Cardiac muscle cell (in vitro differentiated cells and primary cell): ENCODE results near the gene GRIN3A. TPM values are rescaled to one million over a fixed set of nuclear protein-coding genes. Genes with fewer than 3 reads are reported as not detected.

Experiments used
- DNase-seq, 2 donors: peaks; one replicate each; pipeline versions ENCODE4 v3.0.0 to v3.0.0-alpha.2; 2010 to 2017; ENCODE audit warnings: low read depth in 1 of 2, low spot score in 1 of 2
- H3K27ac ChIP-seq: fragments of 200-600 bp; sonication (generic); 2 replicates; pipeline ENCODE4 v1.5.1; 2016
- H3K27me3 ChIP-seq: fragments of 200-600 bp; sonication (generic); 2 replicates; pipeline ENCODE4 v1.6.0; 2016; ENCODE audit warnings: control low read depth
- H3K36me3 ChIP-seq: fragments of 200-600 bp; sonication (generic); 2 replicates; pipeline ENCODE4 v1.5.1; 2016; ENCODE audit warnings: control low read depth
- H3K4me1 ChIP-seq: fragments of 200-600 bp; sonication (generic); 2 replicates; pipeline ENCODE4 v1.8.1; 2017; ENCODE audit warnings: low read depth, mild to moderate bottlenecking, mixed run types
- H3K4me3 ChIP-seq: fragments of 200-600 bp; sonication (generic); 2 replicates; pipeline ENCODE4 v1.5.1; 2016; ENCODE audit warnings: mild to moderate bottlenecking
- H3K9me3 ChIP-seq: fragments of 200-600 bp; sonication (generic); 2 replicates; pipeline ENCODE4 v1.5.1; 2017; ENCODE audit warnings: low read depth, mild to moderate bottlenecking, control low read depth
- polyA plus RNA-seq: library from polyadenylated mRNA; unstranded; fragments of >200 nt; fragmentation: Nextera tagmentation; extraction: Ambion mirVana; gene quantifications from 2 replicates; pipeline ENCODE4 v1.2.1, GENCODE V29; 2016
- total RNA-seq: library from RNA; depleted of rRNA; stranded (reverse); fragments of >200 nt; gene quantifications from 2 replicates; pipeline ENCODE4 v1.2.3, GENCODE V29; 2016
- TF ChIP-seq, protein P1 (sequence below): IDR thresholded peaks from 2 replicates; pipeline ENCODE4 v1.5.1; 2012; ENCODE audit warnings: low read depth, mild to moderate bottlenecking, low read length

Gene GRIN3A
- total and polyA plus RNA-seq, 2 experiments from 2014 or later = not detected

DNA sequence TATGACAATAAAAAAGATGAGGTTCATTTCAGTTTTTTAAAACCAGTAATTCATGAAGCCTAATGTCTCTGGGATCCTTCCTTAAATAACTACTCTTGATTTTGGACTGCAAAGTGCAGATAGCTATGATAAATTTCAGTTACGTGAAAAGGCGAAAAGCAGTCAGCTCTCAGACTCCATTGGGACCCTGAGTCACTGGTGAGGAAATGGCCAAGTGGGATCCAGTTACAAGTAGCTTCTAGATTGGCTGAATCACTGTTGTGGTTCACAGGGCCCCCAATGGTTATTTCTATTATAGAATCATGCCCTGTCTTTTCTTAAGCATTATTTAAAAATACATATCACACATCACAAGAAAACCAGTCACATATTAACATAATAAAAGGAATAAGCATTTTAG, 112.6 kb downstream of the GRIN3A start:
- Histone ChIP-seq H3K27ac (no peak overlapping the region), H3K36me3 (no peaks in the 10 kb centered on the region), H3K4me3 (no peak overlapping the region), H3K4me1 (no peaks in the 10 kb centered on the region), H3K27me3 (no peaks in the 10 kb centered on the region), H3K9me3 (no peaks in the 10 kb centered on the region)
- TF ChIP-seq, protein P1, sequence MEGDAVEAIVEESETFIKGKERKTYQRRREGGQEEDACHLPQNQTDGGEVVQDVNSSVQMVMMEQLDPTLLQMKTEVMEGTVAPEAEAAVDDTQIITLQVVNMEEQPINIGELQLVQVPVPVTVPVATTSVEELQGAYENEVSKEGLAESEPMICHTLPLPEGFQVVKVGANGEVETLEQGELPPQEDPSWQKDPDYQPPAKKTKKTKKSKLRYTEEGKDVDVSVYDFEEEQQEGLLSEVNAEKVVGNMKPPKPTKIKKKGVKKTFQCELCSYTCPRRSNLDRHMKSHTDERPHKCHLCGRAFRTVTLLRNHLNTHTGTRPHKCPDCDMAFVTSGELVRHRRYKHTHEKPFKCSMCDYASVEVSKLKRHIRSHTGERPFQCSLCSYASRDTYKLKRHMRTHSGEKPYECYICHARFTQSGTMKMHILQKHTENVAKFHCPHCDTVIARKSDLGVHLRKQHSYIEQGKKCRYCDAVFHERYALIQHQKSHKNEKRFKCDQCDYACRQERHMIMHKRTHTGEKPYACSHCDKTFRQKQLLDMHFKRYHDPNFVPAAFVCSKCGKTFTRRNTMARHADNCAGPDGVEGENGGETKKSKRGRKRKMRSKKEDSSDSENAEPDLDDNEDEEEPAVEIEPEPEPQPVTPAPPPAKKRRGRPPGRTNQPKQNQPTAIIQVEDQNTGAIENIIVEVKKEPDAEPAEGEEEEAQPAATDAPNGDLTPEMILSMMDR = no peak
- DNase-seq = no peak

- no peak for DNase-seq
- no peaks in the 10 kb centered on the region for H3K36me3 ChIP-seq
- no peaks in the 10 kb centered on the region for H3K9me3 ChIP-seq
- no peak overlapping the region for H3K4me3 ChIP-seq
- H3K27me3 ChIP-seq = no peaks in the 10 kb centered on the region
- TF ChIP-seq, protein P1 = no peak
- no peak overlapping the region for H3K27ac ChIP-seq
- no peaks in the 10 kb centered on the region for H3K4me1 ChIP-seq
Observed at GRCh38 chr9:101620452-101620851, 118.0 kb downstream of the GRIN3A start.

GRCh38 chr9:101618698-101619097, 119.7 kb downstream of the GRIN3A start:
- Histone ChIP-seq H3K27me3 (no peaks in the 10 kb centered on the region), H3K9me3 (no peaks in the 10 kb centered on the region), H3K36me3 (no peaks in the 10 kb centered on the region), H3K4me1 (no peaks in the 10 kb centered on the region), H3K27ac (no peak overlapping the region), H3K4me3 (no peak overlapping the region)
- TF ChIP-seq, protein P1 = no peak
- no peak for DNase-seq

- TF ChIP-seq, protein P1 = no peak
Observed at GRCh38 chr9:101605547-101605946, 132.9 kb downstream of the GRIN3A start.

DNA sequence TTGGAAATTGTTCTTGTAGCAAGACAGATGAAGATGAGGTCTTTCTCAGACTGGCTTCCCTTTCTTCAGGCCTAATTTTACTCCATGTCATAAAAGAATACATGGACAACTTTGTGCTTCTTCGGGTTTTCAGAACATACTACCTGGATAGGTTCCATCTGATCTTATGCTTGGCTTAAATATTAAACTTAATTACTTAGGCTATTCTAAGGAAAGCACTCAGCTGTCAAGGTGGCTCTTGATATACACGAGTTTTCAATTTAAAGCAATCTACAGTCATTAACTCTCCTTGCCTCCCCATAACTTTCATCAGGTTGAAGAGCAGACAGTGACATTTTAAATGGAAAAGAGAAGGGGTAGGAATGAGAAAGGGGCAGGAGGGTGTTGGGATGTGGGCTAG, 134.2 kb downstream of the GRIN3A start:
- no peak overlapping the region for H3K4me3 ChIP-seq
- no peaks in the 10 kb centered on the region for H3K27me3 ChIP-seq
- no peaks in the 10 kb centered on the region for H3K4me1 ChIP-seq
- no peaks in the 10 kb centered on the region for H3K36me3 ChIP-seq
- DNase-seq = no peak
- no peak overlapping the region for H3K27ac ChIP-seq
- TF ChIP-seq, protein P1 = no peak
- no peaks in the 10 kb centered on the region for H3K9me3 ChIP-seq

More at GRCh38 chr9:101605547-101605946, 132.9 kb downstream of the GRIN3A start:
- no peak for DNase-seq
- no peak overlapping the region for H3K27ac ChIP-seq
- no peaks in the 10 kb centered on the region for H3K4me1 ChIP-seq
- no peak overlapping the region for H3K4me3 ChIP-seq
- no peaks in the 10 kb centered on the region for H3K36me3 ChIP-seq
- H3K27me3 ChIP-seq = no peaks in the 10 kb centered on the region
- H3K9me3 ChIP-seq = no peaks in the 10 kb centered on the region
